HG03025 (cell line): ENCODE results near the gene PRKAA1.

Source experiments
- ATAC-seq: cut with Tn5 transposase; IDR thresholded peaks from one replicate; pipeline ENCODE4 v1.9.1; 2021; ENCODE audit warnings: mild to moderate bottlenecking, moderate library complexity; ENCODE audit not compliant: unreplicated experiment, low FRiP score

PRKAA1 gene

GRCh38 chr5:40798012-40798800 is at the start of gene PRKAA1:
Gene PRKAA1 (minus strand): TSS chr5:40798374. CDS start chr5:40798189, 185 bp downstream.
- ATAC-seq, result peak; percentile 97

- no peak for ATAC-seq
These were observed 49.4 kb upstream of the PRKAA1 start for GRCh38 chr5:40847525-40847924.

DNA sequence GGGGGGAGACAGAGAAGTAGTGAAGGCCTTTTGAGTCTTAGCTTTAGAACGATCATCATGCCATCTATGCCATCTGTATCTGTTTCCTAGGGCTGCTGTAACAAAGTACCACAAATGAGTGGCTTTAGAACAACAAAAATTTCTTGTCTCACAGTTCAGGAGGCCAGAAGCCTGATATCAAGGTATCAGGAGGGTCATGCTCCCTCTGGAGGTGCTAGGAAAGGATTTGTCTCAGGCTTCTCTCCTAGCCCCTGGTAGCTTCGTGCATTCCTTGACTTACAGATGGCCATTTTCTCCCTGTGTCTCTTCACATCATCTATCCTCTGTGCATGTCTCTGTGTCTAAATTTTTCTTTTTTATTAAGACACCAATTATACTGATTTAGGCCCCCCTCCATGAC is 48.2 kb upstream of the PRKAA1 start:
- ATAC-seq, result no peak

GRCh38 chr5:40844565-40844964 is 46.4 kb upstream of the PRKAA1 start:
- no peak for ATAC-seq

DNA sequence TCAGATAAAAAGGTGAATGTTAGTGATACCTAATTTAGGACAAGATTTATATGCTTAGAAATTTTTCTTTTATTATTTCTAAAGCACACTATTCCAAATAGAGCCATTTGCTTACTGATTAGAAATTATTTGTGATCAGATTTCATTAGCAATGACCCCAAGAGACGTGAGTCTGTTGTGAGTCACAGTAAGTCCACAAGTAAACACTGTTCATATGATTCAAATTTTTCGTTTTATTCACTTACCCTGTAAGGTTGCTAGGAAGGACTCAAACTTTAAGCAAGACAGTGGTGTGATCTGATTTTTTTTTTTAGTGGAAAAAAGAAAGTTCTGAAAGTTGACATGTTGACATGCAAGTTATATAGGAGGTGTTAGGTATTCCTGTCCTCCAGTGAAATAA is 44.2 kb upstream of the PRKAA1 start:
- ATAC-seq, result no peak

DNA sequence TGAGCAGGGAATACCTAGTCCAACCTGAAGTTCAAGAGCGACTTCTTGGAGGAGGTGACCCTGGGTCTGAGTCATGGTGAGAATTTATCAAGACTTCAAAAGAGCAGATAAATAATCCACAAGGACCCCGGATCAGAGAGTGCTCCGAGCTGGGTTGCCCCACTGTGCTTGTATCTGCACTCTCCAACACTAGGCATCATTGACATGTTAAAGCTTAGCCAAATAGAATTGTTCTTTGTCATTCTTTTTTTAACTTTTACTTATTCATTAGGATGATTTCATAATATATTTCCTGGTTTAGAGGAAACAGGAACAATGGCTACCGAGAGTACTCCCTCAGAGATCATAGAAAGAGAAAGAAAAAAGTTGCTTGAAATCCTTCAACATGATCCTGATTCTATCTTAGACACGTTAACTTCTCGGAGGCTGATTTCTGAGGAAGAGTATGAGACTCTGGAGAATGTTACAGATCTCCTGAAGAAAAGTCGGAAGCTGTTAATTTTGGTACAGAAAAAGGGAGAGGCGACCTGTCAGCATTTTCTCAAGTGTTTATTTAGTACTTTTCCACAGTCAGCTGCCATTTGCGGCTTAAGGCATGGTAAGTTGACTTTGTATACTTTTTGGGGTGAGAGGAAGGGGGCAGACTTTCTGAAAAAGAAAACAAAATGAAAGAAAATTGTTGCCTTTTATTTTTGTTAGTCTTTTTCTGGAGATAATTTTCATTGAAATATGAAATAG is 43.1 kb upstream of the PRKAA1 start, which contains the start of gene CARD6:
Gene CARD6 (plus strand): TSS at position 300 of the 738 bp plus-strand sequence. CDS start 16 bp downstream, at position 316.
- no peak for ATAC-seq

GRCh38 chr5:40838086-40838485 is 39.9 kb upstream of the PRKAA1 start:
- ATAC-seq, result no peak

DNA sequence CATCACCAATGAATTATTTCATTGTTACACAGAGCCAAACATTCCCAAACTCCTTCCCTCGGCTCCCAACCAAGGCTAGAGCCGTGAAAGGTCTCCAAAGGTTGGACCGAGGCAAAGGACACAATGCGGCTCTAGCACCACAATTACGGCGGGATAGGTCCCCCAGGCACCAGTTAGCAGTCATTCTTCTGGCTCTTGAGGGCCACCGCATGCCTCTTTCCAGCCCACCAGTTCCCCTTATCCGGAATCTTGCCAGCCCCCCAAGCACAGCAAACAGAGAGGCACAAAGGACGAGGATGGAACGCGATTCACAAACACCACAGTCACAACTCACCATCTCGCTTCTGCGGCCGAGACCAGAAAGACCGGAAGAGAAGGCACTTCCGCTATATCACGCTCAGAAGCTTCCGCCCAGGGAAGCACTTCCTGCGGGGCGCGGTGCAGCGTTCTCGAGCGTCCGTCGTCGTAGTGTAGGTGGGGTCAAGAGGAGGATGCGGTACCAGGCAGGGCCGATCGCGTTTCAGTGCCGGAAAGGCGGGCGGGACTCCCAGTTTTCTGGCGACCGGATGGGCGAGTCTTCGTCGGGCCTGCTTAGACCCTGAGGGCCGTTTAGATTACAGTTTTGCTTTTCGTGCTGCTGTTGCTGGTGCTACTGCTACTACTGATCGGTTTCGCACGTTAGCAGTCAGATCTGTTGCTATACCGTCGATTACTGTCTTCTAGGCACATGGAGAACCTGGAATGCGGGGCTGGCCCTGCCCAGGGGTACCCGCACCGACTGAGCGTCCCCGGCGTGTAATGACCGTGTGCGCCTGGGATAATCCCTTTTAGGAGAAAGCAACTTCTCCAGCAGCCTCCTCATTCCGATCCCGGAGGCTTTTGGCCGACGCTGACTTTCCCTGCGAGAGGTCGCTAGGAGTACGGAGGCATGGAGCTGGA is 36.9 kb upstream of the PRKAA1 start, which contains the start of gene RPL37:
Gene RPL37 (minus strand): TSS at position 374 of the 939 bp plus-strand sequence. CDS start 37 bp downstream, at position 337.
- peak; percentile 97 for ATAC-seq

- no peak for ATAC-seq
These were observed 36.2 kb upstream of the PRKAA1 start for GRCh38 chr5:40834391-40834848.

- no peak for ATAC-seq
These were observed 35.6 kb upstream of the PRKAA1 start for GRCh38 chr5:40833712-40834229.

GRCh38 chr5:40832345-40832744 is 34.2 kb upstream of the PRKAA1 start:
- no peak for ATAC-seq

- ATAC-seq, result peak; percentile 29
These were observed 33.4 kb upstream of the PRKAA1 start for GRCh38 chr5:40831346-40832210.

DNA sequence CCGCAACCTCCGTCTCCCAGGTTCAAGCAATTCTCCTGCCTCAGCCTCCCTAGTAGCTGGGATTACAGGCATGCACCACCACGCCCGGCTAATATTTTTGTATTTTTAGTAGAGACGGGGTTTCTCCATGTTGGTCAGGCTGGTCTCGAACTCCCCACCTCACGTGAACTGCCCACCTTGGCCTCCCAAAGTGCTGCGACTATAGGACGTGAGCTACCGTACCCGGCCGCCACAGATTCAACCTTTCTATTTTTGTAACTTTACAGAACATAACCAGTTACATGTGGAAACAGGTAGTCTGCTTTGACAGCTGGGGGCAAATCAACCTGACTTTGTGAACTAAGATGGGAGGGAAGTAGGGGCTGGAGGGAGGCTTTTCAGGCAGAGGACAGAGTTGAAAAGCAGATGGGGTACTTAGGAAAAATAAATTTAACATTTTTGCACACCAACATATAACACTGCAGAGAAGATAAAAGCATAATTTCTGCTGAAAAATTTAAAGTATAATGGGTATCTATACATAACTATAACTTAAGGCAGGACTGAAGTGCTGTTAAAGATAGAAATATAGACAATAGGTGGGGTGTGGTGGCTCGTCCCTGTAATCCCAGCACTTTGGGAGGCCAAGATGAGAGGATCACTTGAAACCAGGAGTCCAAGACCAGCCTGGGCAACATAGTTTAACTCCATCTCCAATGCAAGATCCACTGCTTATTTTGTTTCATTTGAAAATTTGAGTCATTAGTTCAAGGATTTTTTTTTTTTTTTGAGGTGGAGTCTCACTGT is 31.8 kb upstream of the PRKAA1 start:
- ATAC-seq, result no peak

GRCh38 chr5:40828690-40829661 is 30.8 kb upstream of the PRKAA1 start:
- no peak for ATAC-seq

- no peak for ATAC-seq
These were observed 30.0 kb upstream of the PRKAA1 start for GRCh38 chr5:40828021-40828631.

GRCh38 chr5:40827188-40827977 is 29.2 kb upstream of the PRKAA1 start:
- no peak for ATAC-seq
